HepG2 (cell line): ENCODE measurements around the gene ACAA2. TPM values are rescaled to one million over a fixed set of nuclear protein-coding genes. Genes with fewer than 3 reads are reported as not detected.

ENCODE experiments used
- ATAC-seq: fragments of 200-7000 bp; cut with Tn5 transposase; 3 replicates; pipeline ENCODE4 v1.9.1; 2020; ENCODE audit warnings: mild to moderate bottlenecking, moderate library complexity
- BruUV-seq: library from RNA; stranded (reverse); fragments of 400-500 nt; replicated peaks from 2 replicates; lab custom pipeline; 2021; lab: Mats Ljungman, UMichigan
- CTCF ChIA-PET: fragments of 300-600 bp; formaldehyde crosslinking; extraction: SDS; loops from one replicate; lab custom pipeline; 2021; ENCODE audit warnings: low total read pairs, inconsistent platforms, low intra/inter-chr PET ratio; lab: Yijun Ruan, JAX
- POLR2A ChIA-PET: fragments of 350-600 bp; sonication (Branson Sonifier 250); formaldehyde crosslinking; loops from one replicate; lab custom pipeline; 2020; ENCODE audit warnings: antibody characterized with exemption, inconsistent platforms; lab: Yijun Ruan, JAX
- DNase-seq: peaks from one replicate; pipeline ENCODE4 v3.0.0-alpha.2; 2015; ENCODE audit warnings: low spot score
- FAIRE-seq: peaks from 3 replicates; lab custom pipeline; 2011; peaks lifted over from hg19 to GRCh38; lab: Jason Lieb, UNC
- H2AFZ ChIP-seq: one replicate; pipeline ENCODE4 v1.6.1; 2011; ENCODE audit warnings: low read length, inconsistent platforms
- H3K27ac ChIP-seq: fragments of 300-600 bp; 3 replicates; pipeline ENCODE4 v1.8.0; 2011; ENCODE audit warnings: mixed run types, mild to moderate bottlenecking, mixed read lengths, low read length, inconsistent platforms; ENCODE audit not compliant: insufficient read depth; ENCODE audit errors: extremely low read length
- H3K27me3 ChIP-seq, 2 experiments: fragments of 200-600 bp in 1 of 2; 2 replicates in 1 of 2; 3 replicates in 1 of 2; pipeline versions ENCODE4 v1.6.0 to v1.8.0; 2011; ENCODE audit warnings: low read length in 2 of 2, mild to moderate bottlenecking in 2 of 2, moderate library complexity in 2 of 2, inconsistent platforms in 1 of 2; ENCODE audit not compliant: insufficient read depth in 2 of 2, control insufficient read depth in 1 of 2
- H3K36me3 ChIP-seq, 2 experiments: fragments of 200-600 bp in 1 of 2; replicated peaks in 1 of 2; 2 replicates in 1 of 2; 3 replicates in 1 of 2; pipeline versions ENCODE4 v1.5.1 to v1.8.0; 2011; ENCODE audit warnings: low read length in 2 of 2, inconsistent platforms in 1 of 2; ENCODE audit not compliant: insufficient read depth in 2 of 2, control insufficient read depth in 1 of 2
- H3K4me1 ChIP-seq: 2 replicates; pipeline ENCODE4 v1.5.1; 2012; ENCODE audit warnings: low read length, inconsistent platforms; ENCODE audit not compliant: insufficient read depth
- H3K4me2 ChIP-seq: 2 replicates; pipeline ENCODE4 v1.6.0; 2011; ENCODE audit warnings: low read depth, low read length, inconsistent platforms
- H3K4me3 ChIP-seq, 3 experiments: fragments of 200-600 bp in 1 of 3; sonication (generic), shearing (Covaris generic) in 1 of 3; replicated peaks in 1 of 3; 2 replicates each; pipeline ENCODE4 v1.5.1; 2011 to 2016; ENCODE audit warnings: low read length in 3 of 3, inconsistent platforms in 2 of 3, low read depth in 2 of 3, mild to moderate bottlenecking in 2 of 3, control low read depth in 1 of 3, mixed read lengths in 1 of 3; ENCODE audit not compliant: insufficient read depth in 1 of 3
- H3K79me2 ChIP-seq: one replicate; pipeline ENCODE4 v1.6.1; 2011; ENCODE audit warnings: low read length, inconsistent platforms; ENCODE audit not compliant: insufficient read depth
- H3K9ac ChIP-seq: 2 replicates; pipeline ENCODE4 v1.6.0; 2011; ENCODE audit warnings: mild to moderate bottlenecking, low read depth, low read length, inconsistent platforms; ENCODE audit not compliant: insufficient read depth
- H3K9me3 ChIP-seq: 2 replicates; pipeline ENCODE4 v1.5.1; 2012; ENCODE audit warnings: mild to moderate bottlenecking, low read length
- H4K20me1 ChIP-seq: 2 replicates; pipeline ENCODE4 v1.6.0; 2011; ENCODE audit warnings: inconsistent platforms, mild to moderate bottlenecking, low read length, moderate library complexity; ENCODE audit not compliant: insufficient read depth
- ARID5B ChIP-seq: IDR thresholded peaks from 2 replicates; pipeline ENCODE4 v1.4.0; 2020; ENCODE audit warnings: mild to moderate bottlenecking, missing genetic modification reagents
- ATF7 ChIP-seq, 2 experiments: fragments of 450-650 bp in 1 of 2; sonication (generic) in 1 of 2; formaldehyde crosslinking in 1 of 2; IDR thresholded peaks; 2 replicates each; pipeline versions ENCODE4 v1.4.0 to v1.6.1; 2016 to 2020; ENCODE audit warnings: antibody characterized with exemption in 1 of 2, mild to moderate bottlenecking in 1 of 2, missing genetic modification reagents in 1 of 2
- MBNL3 ChIP-seq: fragments of 250-450 bp; sonication (Bioruptor Pico); conservative IDR thresholded peaks from 2 replicates; pipeline ENCODE4 v1.8.0; 2022; ENCODE audit warnings: mild to moderate bottlenecking, inconsistent platforms
- NCOA2 ChIP-seq: sonication (generic); formaldehyde crosslinking; IDR thresholded peaks from 2 replicates; pipeline ENCODE4 v1.8.0; 2022; ENCODE audit warnings: inconsistent platforms
- NR2F1 ChIP-seq, 2 experiments: fragments of 450-650 bp in 1 of 2; formaldehyde crosslinking in 1 of 2; IDR thresholded peaks; 2 replicates each; pipeline versions ENCODE4 v1.5.0 to v1.6.1; 2016 to 2020; ENCODE audit warnings: mild to moderate bottlenecking in 1 of 2, missing compliant biosample characterization in 1 of 2, missing genetic modification reagents in 1 of 2, moderate library complexity in 1 of 2
- SKI ChIP-seq: fragments of 450-650 bp; IDR thresholded peaks from one replicate; pipeline ENCODE4 v1.6.1; 2018; ENCODE audit warnings: mild to moderate bottlenecking; ENCODE audit not compliant: partially characterized antibody
- SMARCE1 ChIP-seq: fragments of 450-650 bp; IDR thresholded peaks from 2 replicates; pipeline ENCODE4 v1.6.1; 2017; ENCODE audit warnings: borderline replicate concordance
- SNAI1 ChIP-seq: sonication (generic); formaldehyde crosslinking; IDR thresholded peaks from 2 replicates; pipeline ENCODE4 v1.5.0; 2020; ENCODE audit warnings: mild to moderate bottlenecking, missing genetic modification reagents, borderline replicate concordance
- TEAD3 ChIP-seq: optimal IDR thresholded peaks from 2 replicates; pipeline ENCODE3; 2016; ENCODE audit warnings: borderline replicate concordance
- ZFX ChIP-seq: sonication (generic); formaldehyde crosslinking; IDR thresholded peaks from 2 replicates; pipeline ENCODE4 v1.4.0; 2020; ENCODE audit warnings: mild to moderate bottlenecking, low read depth, missing genetic modification reagents, moderate library complexity
- ZNF3 ChIP-seq: IDR thresholded peaks from 2 replicates; pipeline ENCODE4 v1.7.0; 2017; ENCODE audit warnings: inconsistent platforms
- ZNF710 ChIP-seq: sonication (generic); formaldehyde crosslinking; IDR thresholded peaks from 2 replicates; pipeline ENCODE4 v1.5.0; 2020; ENCODE audit warnings: mild to moderate bottlenecking, missing genetic modification reagents, borderline replicate concordance
- ZNF724P ChIP-seq: sonication (generic); formaldehyde crosslinking; IDR thresholded peaks from 2 replicates; pipeline ENCODE4 v1.8.0; 2022; ENCODE audit warnings: missing genetic modification reagents, borderline replicate concordance
- ZNF841 ChIP-seq: sonication (generic); formaldehyde crosslinking; IDR thresholded peaks from 2 replicates; pipeline ENCODE4 v1.8.1; 2023; ENCODE audit warnings: missing genetic modification reagents, borderline replicate concordance
- WGBS: methylation state at CpG from one replicate; pipeline ENCODE4 v1.1.6; 2017; ENCODE audit warnings: low lambda C conversion rate; 5-methylcytosine and 5-hydroxymethylcytosine counted together
- in situ Hi-C: cut with HindIII; loops from 2 replicates; pipeline ENCODE4 v1.10.0; 2017; ENCODE audit warnings: low pct_unique_long_range_greater_than_20kb; ENCODE audit not compliant: extremely low pct_ligation_motif_present
- intact Hi-C: fragments of 100-400 bp; cut with micrococcal nuclease; formaldehyde crosslinking; loops from one replicate; pipeline ENCODE4 v1.10.0; 2022; ENCODE audit not compliant: unreplicated experiment
- polyA plus RNA-seq, 8 experiments: library from polyadenylated mRNA; depleted of rRNA in 3 of 8; stranded (reverse) in 7 of 8; unstranded in 1 of 8; fragments of >200 nt; fragmentation: Illumina TruSeq in 4 of 8; extraction: Trizol in 4 of 8; gene quantifications; 2 replicates each; pipeline versions ENCODE4 v1.2.1 to v1.2.3, GENCODE V29; 2011 to 2016; ENCODE audit warnings: low read depth in 4 of 8, missing spikeins in 1 of 8, mixed read lengths in 1 of 8; ENCODE audit not compliant: insufficient read depth in 1 of 8
- total RNA-seq, 5 experiments: library from RNA; depleted of rRNA; stranded (reverse); fragments of >200 nt; fragmentation: Illumina TruSeq; extraction: Trizol; gene quantifications; 2 replicates each; pipeline ENCODE4 v1.2.3, GENCODE V29; 2016; ENCODE audit warnings: low read depth in 1 of 5

ACAA2 gene
- total and polyA plus RNA-seq, 2 of the 13 experiments (the other 11 are each of a cell fraction or from before 2014, with no cell fraction given) = 51.6 to 182 TPM

- TF ChIP-seq ARID5B = no peak
- no peak for TF ChIP-seq ATF7 (IDR thresholded peaks at IDR 0.05)
- TF ChIP-seq ATF7 (CRISPR knock-in tag; IDR thresholded peaks at IDR 0.05) = no peak
- no peak for TF ChIP-seq ZNF724P
- TF ChIP-seq SKI = no peak
Observed at GRCh38 chr18:49798001-49798400, 15.3 kb downstream of the ACAA2 start (continued).

- 96% methylated on average over 7 of the region's 7 CpGs for WGBS
- in situ Hi-C loops = no loop called here
- H3K9me3 ChIP-seq = no peaks in the 10 kb centered on the region
- no peak for ATAC-seq
- H3K9ac ChIP-seq = no peak overlapping the region
- no peaks in the 10 kb centered on the region for H4K20me1 ChIP-seq
- no peak overlapping the region for H2AFZ ChIP-seq
- 0 out of 2 replicates have a peak, but pooled peaks cover 4% of the 10 kb centered on the region for H3K4me1 ChIP-seq
- H3K36me3 ChIP-seq = peaks cover 11 to 61% of the 10 kb centered on the region in 2 experiments
- no peak overlapping the region for H3K4me2 ChIP-seq
- POLR2A ChIA-PET = no interaction called here
- intact Hi-C loops = no loop called here
- H3K27ac ChIP-seq = no peak overlapping the region
- no peak for DNase-seq
- no peak overlapping the region for H3K4me3 ChIP-seq
- no TSS peak for BruUV-seq
- no peaks in the 10 kb centered on the region for H3K27me3 ChIP-seq
- H3K79me2 ChIP-seq = no peaks in the 10 kb centered on the region
- CTCF ChIA-PET = no interaction called here
- FAIRE-seq = no peak
- TF ChIP-seq ZNF841 (CRISPR knock-in tag) (no peak), TEAD3 (CRISPR knock-in tag) (no peak), NR2F1 (CRISPR knock-in tag; IDR thresholded peaks at IDR 0.05) (no peak), SMARCE1 (no peak), ZNF3 (CRISPR knock-in tag) (no peak), ZNF710 (CRISPR knock-in tag) (no peak), SNAI1 (CRISPR knock-in tag) (no peak), MBNL3 (no peak), NCOA2 (CRISPR knock-in tag) (no peak), ZFX (CRISPR knock-in tag) (no peak)
Observed at GRCh38 chr18:49795612-49796552, 17.5 kb downstream of the ACAA2 start.
